ENCODE measurements around the gene DNAJC16. TPM values are rescaled to one million over a fixed set of nuclear protein-coding genes. Genes with fewer than 3 reads are reported as not detected.
"Not testable (repeated sequence)": the region's sequence is repeated elsewhere in the genome, so short reads cannot be mapped to it uniquely, and the experiment has no call there.

Gene DNAJC16
- polyA plus RNA-seq, 3 donors: 3.0 to 3.6 (median 3.2) TPM

GRCh38 chr1:15603966-15604282 is 77.3 kb downstream of the DNAJC16 start:
- WGBS, 3 donors: 58 to 64% (median 59%) methylated on average over 13 of the region's 13 CpGs

DNA sequence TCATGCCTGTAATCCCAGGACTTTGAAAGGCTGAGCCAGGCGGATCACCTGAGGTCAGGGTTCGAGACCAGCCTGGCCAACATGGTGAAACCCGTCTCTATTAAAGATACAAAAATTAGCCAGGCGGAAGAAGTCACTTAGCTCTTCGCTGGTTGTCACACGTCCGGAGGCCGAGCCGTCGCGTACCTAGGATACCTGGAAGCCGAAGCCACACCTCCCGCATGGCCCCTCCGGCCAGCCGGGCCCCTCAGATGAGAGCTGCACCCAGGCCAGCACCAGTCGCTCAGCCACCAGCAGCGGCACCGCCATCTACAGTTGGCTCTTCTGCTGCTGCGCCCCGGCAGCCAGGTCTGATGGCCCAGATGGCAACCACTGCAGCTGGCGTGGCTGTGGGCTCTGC is 77.8 kb downstream of the DNAJC16 start:
- not testable (repeated sequence) for H3K27ac ChIP-seq (ENCODE audit: low read depth, low read length)
- 95 to 99% (median 95%) methylated on average over 21 of the region's 21 CpGs for WGBS, 3 donors

More at GRCh38 chr1:15603966-15604282, 77.3 kb downstream of the DNAJC16 start:
- H3K27ac ChIP-seq (ENCODE audit: low read depth, low read length): not testable (repeated sequence)

- WGBS, 3 donors: 69 to 90% (median 89%) methylated on average over 11 of the region's 11 CpGs
- H3K27ac ChIP-seq (ENCODE audit: low read depth, low read length): no peak overlapping the region
Observed at GRCh38 chr1:15605398-15606383, 79.0 kb downstream of the DNAJC16 start.

- H3K27ac ChIP-seq (ENCODE audit: low read depth, low read length): no peak overlapping the region
- WGBS, 3 donors: 81 to 89% (median 82%) methylated on average over 7 of the region's 7 CpGs
Observed at GRCh38 chr1:15609631-15610030, 83.0 kb downstream of the DNAJC16 start.

- no peak overlapping the region for H3K27ac ChIP-seq (ENCODE audit: low read depth, low read length)
- WGBS, 3 donors: 69 to 79% (median 75%) methylated on average over 4 of the region's 4 CpGs
Observed at GRCh38 chr1:15610167-15610566, 83.5 kb downstream of the DNAJC16 start.

GRCh38 chr1:15616373-15617172 is 89.9 kb downstream of the DNAJC16 start:
- no peak overlapping the region for H3K27ac ChIP-seq (ENCODE audit: low read depth, low read length)
- WGBS, 3 donors: 28 to 31% (median 28%) methylated on average over 16 of the region's 16 CpGs

DNA sequence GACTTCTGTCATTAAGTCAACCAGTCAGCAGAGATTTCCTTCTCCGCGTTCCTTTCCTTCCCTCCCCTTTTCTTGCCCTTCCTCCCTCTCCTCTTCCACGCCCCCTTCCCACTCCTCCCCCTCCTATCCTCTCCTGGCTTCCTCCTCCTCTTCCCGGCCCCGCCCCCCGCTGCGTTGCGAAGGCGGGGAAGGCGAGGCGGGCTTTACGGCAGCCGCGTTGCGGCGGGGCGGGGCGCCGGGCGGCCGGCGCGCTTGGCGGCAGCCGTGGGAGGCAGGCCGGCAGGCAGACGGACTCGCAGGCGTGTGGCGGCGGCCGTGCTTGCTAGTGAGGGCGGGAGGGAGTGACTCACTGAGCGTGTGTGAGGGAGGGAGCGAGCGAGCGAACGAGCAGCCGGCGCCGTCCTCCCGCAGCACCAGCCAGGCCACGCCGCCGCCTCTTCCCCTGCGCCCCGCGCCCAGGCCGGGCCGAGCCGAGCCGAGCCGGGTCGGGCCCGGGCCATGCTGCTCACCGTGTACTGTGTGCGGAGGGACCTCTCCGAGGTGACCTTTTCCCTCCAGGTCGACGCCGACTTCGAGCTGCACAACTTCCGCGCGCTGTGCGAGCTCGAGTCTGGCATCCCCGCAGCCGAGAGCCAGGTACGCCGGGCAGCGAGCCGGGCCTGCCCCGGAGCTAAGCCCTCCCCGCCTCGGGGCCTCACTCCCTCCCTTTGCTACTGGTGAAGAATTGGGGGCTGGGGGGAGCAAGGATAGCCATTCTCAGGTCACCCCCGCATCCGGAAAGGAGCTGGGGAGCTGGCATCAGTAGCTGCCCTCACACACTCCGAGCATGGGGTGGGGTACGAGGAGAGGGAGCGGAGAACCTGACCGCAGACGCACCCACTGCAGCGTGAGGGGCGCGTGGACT is 90.8 kb downstream of the DNAJC16 start, which contains the start of gene DDI2:
Gene DDI2 (plus strand): TSS at position 286 of the 904 bp plus-strand sequence. CDS start 213 bp downstream, at position 499.
- 0 to 1% (median 0%) methylated on average over 70 to 84 of the region's 86 CpGs for WGBS, 3 donors
- H3K27ac ChIP-seq (ENCODE audit: low read depth, low read length): peak within 1 kb of the TSS; percentile 89

DNA sequence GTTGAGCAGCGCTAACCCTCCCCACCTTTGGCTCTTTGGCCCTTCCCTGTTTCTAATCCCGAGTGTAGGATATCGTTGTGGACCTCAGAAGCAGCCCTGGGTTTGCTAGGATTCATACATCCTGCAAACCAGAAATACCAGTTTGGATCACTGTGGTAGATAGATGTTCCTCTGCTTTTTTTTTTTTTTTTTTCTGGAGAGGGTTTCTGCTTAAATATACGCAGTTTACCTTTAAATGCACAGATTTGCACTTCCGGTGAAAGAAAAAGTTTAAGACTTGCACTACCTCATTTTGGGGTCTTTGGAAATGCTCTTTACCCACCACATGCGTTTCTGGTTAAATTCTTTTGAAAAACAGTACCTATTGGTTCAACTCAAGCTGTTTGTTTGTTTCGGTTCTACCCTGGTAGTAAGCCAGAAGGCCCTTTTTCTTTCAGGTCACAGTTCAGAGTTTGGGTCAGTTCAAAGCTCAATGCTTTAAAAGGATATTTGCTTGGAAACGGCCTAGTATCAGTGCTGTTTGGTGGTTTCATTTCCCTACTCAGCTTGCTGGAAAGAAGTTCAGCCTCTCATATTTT is 91.5 kb downstream of the DNAJC16 start:
- H3K27ac ChIP-seq (ENCODE audit: low read depth, low read length): peak overlapping the region; percentile 89
- 0 to 1% (median 0%) methylated on average over 8 of the region's 8 CpGs for WGBS, 3 donors

GRCh38 chr1:15618655-15619525 is 92.2 kb downstream of the DNAJC16 start:
- 62 to 81% (median 75%) methylated on average over 24 to 26 of the region's 26 CpGs for WGBS, 3 donors
- no peak overlapping the region for H3K27ac ChIP-seq (ENCODE audit: low read depth, low read length)

DNA sequence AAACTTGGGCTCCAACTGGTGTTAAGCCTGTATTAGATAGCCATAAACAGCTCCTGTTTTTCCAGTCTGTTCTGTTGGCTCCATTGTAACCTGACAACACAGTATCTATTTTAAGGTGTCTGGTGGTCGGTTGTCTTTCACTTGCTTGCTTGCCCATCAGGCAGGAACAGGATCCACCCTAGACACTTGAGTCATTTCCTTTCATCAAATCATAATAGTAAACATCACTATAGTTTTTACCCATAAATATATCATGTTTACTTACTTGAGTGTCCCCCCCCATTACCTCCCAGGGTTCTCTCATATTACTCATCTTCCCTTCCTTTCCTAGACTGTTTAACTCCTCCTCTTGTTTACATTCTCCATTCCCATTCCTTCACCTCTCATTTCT is 93.5 kb downstream of the DNAJC16 start:
- H3K27ac ChIP-seq (ENCODE audit: low read depth, low read length): no peak overlapping the region
- 39 to 65% (median 62%) methylated on average over 1 of the region's 1 CpG for WGBS, 3 donors

GRCh38 chr1:15620902-15621682 is 94.4 kb downstream of the DNAJC16 start:
- WGBS, 3 donors: 87 to 96% (median 95%) methylated on average over 7 of the region's 7 CpGs
- no peak overlapping the region for H3K27ac ChIP-seq (ENCODE audit: low read depth, low read length)

- WGBS, 3 donors: 58 to 80% (median 62%) methylated on average over 5 of the region's 5 CpGs
- H3K27ac ChIP-seq (ENCODE audit: low read depth, low read length): no peak overlapping the region
Observed at GRCh38 chr1:15621975-15622374, 95.3 kb downstream of the DNAJC16 start.

- H3K27ac ChIP-seq (ENCODE audit: low read depth, low read length): no peak overlapping the region
- WGBS, 3 donors: 84 to 89% (median 85%) methylated on average over 7 of the region's 7 CpGs
Observed at GRCh38 chr1:15622712-15623373, 96.2 kb downstream of the DNAJC16 start.

- WGBS, 3 donors: 89 to 97% (median 90%) methylated on average over 6 of the region's 6 CpGs
- H3K27ac ChIP-seq (ENCODE audit: low read depth, low read length): no peak overlapping the region
Observed at GRCh38 chr1:15623435-15623834, 96.8 kb downstream of the DNAJC16 start.

DNA sequence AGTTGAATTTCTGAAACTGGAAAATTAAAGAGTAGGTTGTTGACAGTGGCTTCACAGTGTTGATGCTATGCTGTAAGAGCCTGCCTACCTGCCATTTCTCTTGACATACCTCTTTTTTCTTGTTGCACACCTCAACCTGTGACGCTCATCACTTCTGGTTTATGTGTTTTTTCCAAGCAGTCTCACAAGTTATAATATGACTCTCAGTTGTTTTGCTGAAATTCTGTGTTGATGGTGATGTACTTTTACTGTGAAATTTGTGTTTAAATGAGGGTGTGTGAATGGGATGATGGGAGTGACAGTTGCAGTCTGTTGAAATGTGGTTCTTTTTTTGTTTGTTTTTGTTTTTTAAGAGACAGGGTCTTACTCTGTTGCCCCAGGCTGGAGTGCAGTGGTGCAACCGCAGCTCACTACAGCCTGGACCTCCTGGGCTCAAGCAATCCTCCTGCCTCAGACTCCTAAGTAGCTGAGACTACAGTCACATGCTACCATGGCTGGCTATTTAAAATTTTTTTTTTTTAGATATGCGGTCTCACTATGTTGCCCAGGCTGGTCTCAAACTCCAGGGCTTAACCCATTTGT is 97.6 kb downstream of the DNAJC16 start:
- 85 to 91% (median 90%) methylated on average over 3 of the region's 3 CpGs for WGBS, 3 donors

More for the DNA sequence above, 97.6 kb downstream of the DNAJC16 start:
- no peak overlapping the region for H3K27ac ChIP-seq (ENCODE audit: low read depth, low read length)

Data from adipose tissue (tissue), 3 donors.